HFFc6 (cell line): ENCODE measurements around the gene SLC15A3. TPM values are rescaled to one million over a fixed set of nuclear protein-coding genes. Genes with fewer than 3 reads are reported as not detected.

Source experiments
- DNase-seq: peaks from one replicate; pipeline ENCODE4 v3.0.0-alpha.2; 2018
- H3K27ac Mint-ChIP-seq: 2 replicates; pipeline ENCODE4 v1.8.0; 2020; ENCODE audit warnings: mild to moderate bottlenecking, mixed read lengths
- H3K27me3 Mint-ChIP-seq: 2 replicates; pipeline ENCODE4 v1.8.0; 2021; ENCODE audit warnings: mild to moderate bottlenecking, moderate library complexity, mixed read lengths; ENCODE audit not compliant: insufficient read depth
- H3K36me3 Mint-ChIP-seq: 2 replicates; pipeline ENCODE4 v1.8.0; 2021; ENCODE audit warnings: low read depth, mixed read lengths
- H3K4me1 Mint-ChIP-seq: 2 replicates; pipeline ENCODE4 v1.8.0; 2020; ENCODE audit warnings: low read depth, mixed read lengths
- H3K4me3 Mint-ChIP-seq: 2 replicates; pipeline ENCODE4 v1.8.0; 2020; ENCODE audit warnings: mild to moderate bottlenecking, moderate library complexity, mixed read lengths
- H3K9me3 Mint-ChIP-seq: 2 replicates; pipeline ENCODE4 v1.8.0; 2020; ENCODE audit warnings: mild to moderate bottlenecking, mixed read lengths
- CTCF ChIP-seq: fragments of 200-600 bp; sonication (generic); IDR thresholded peaks from 2 replicates; pipeline ENCODE4 v1.5.0; 2021; ENCODE audit warnings: antibody characterized with exemption, mild to moderate bottlenecking
- total RNA-seq, 6 experiments: library from RNA; stranded (reverse); fragmentation: NEBNext Ultra II Directional; extraction: Animal tissue kit (Norgen Biotek cat#: 25700); gene quantifications; 2 replicates in 1 of 6; 3 replicates in 5 of 6; pipeline ENCODE4 v1.2.3, GENCODE V29; 2021

Gene SLC15A3
- total RNA-seq, 6 experiments from 2014 or later = 2.7 to 6.6 (median 3.4) TPM

GRCh38 chr11:60900673-60901404 lies 51.1 kb downstream of the SLC15A3 start:
- Mint-ChIP-seq H3K27ac (no peak overlapping the region), H3K9me3 (no peaks in the 10 kb centered on the region), H3K4me1 (peaks cover 19% of the 10 kb centered on the region), H3K4me3 (no peak overlapping the region), H3K36me3 (peaks cover 7% of the 10 kb centered on the region), H3K27me3 (no peaks in the 10 kb centered on the region)
- no peak for TF ChIP-seq CTCF
- DNase-seq = no peak

GRCh38 chr11:60899977-60900376 lies 52.0 kb downstream of the SLC15A3 start:
- Mint-ChIP-seq H3K4me1 (peaks cover 11% of the 10 kb centered on the region), H3K4me3 (no peak overlapping the region), H3K36me3 (peaks cover 12% of the 10 kb centered on the region), H3K9me3 (no peaks in the 10 kb centered on the region), H3K27me3 (no peaks in the 10 kb centered on the region), H3K27ac (no peak overlapping the region)
- no peak for DNase-seq
- no peak for TF ChIP-seq CTCF

GRCh38 chr11:60899046-60899936 lies 52.7 kb downstream of the SLC15A3 start:
- Mint-ChIP-seq H3K27me3 (no peaks in the 10 kb centered on the region), H3K4me1 (peaks cover 6% of the 10 kb centered on the region), H3K27ac (peak overlapping the region; percentile 51; the same call in 1 of the 2 replicates), H3K36me3 (peaks cover 12% of the 10 kb centered on the region), H3K9me3 (no peaks in the 10 kb centered on the region), H3K4me3 (no peak overlapping the region)
- peak; percentile 96 for TF ChIP-seq CTCF
- peak; percentile 74 for DNase-seq

- Mint-ChIP-seq H3K27ac (no peak overlapping the region), H3K9me3 (no peaks in the 10 kb centered on the region), H3K4me3 (no peak overlapping the region), H3K4me1 (no peaks in the 10 kb centered on the region), H3K27me3 (no peaks in the 10 kb centered on the region), H3K36me3 (peaks cover 12% of the 10 kb centered on the region)
- DNase-seq = no peak
- TF ChIP-seq CTCF = no peak
These were observed 54.5 kb downstream of the SLC15A3 start for GRCh38 chr11:60897496-60897895.

GRCh38 chr11:60895687-60896086 lies 56.3 kb downstream of the SLC15A3 start:
- no peak for DNase-seq
- Mint-ChIP-seq H3K4me3 (no peak overlapping the region), H3K36me3 (peaks cover 12% of the 10 kb centered on the region), H3K9me3 (no peaks in the 10 kb centered on the region), H3K4me1 (no peaks in the 10 kb centered on the region), H3K27me3 (no peaks in the 10 kb centered on the region), H3K27ac (no peak overlapping the region)
- TF ChIP-seq CTCF = no peak
